Suprapubic skin (tissue), 3 donors: ENCODE measurements around the gene RNASE4.

ENCODE experiments used
- EP300 ChIP-seq: sonication (generic); formaldehyde crosslinking; IDR thresholded peaks from one replicate; pipeline ENCODE4 v1.6.1; 2017; ENCODE audit warnings: antibody characterized with exemption
- POLR2A ChIP-seq, 2 donors: fragments of 450-650 bp; IDR thresholded peaks; one replicate each; pipeline ENCODE4 v1.6.1; 2017; ENCODE audit warnings: antibody characterized with exemption in 2 of 2, mild to moderate bottlenecking in 2 of 2, moderate library complexity in 2 of 2
- TF ChIP-seq, protein P1 (sequence below), 2 donors: fragments of 200-600 bp in 1 of 2; fragments of 450-650 bp in 1 of 2; sonication (generic) in 1 of 2; IDR thresholded peaks; one replicate each; pipeline ENCODE4 v1.5.1; 2016 to 2019; ENCODE audit warnings: antibody characterized with exemption in 2 of 2, mild to moderate bottlenecking in 1 of 2, moderate library complexity in 1 of 2

DNA sequence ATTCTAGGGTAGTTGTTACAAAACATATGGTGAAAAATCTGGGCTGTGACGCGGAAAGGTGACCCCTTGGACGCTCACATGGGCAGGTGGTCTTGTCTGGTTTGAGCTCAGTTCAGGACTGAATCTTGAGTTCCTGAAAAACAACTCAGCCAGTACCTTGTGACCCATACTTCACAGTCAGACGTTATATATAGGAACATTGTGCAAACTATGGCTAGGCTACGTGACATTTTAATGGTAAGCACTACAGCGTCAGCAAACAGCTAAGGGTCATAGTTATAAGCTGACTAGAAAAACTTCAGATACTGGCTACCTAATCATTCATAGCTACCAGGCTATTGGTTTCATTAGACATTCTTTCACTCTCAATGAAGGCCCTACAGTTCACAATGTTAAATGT lies 46.5 kb downstream of the RNASE4 start:
- TF ChIP-seq, protein P1, sequence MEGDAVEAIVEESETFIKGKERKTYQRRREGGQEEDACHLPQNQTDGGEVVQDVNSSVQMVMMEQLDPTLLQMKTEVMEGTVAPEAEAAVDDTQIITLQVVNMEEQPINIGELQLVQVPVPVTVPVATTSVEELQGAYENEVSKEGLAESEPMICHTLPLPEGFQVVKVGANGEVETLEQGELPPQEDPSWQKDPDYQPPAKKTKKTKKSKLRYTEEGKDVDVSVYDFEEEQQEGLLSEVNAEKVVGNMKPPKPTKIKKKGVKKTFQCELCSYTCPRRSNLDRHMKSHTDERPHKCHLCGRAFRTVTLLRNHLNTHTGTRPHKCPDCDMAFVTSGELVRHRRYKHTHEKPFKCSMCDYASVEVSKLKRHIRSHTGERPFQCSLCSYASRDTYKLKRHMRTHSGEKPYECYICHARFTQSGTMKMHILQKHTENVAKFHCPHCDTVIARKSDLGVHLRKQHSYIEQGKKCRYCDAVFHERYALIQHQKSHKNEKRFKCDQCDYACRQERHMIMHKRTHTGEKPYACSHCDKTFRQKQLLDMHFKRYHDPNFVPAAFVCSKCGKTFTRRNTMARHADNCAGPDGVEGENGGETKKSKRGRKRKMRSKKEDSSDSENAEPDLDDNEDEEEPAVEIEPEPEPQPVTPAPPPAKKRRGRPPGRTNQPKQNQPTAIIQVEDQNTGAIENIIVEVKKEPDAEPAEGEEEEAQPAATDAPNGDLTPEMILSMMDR (IDR thresholded peaks at IDR 0.05) = no peak
- TF ChIP-seq EP300 (no peak), POLR2A (IDR thresholded peaks at IDR 0.05) (no peak)
